Mesodermal cell (in vitro differentiated cells): Measurements from ENCODE around the gene MAU2.
A peak's percentile ranks its signal among the peaks of the same experiment; 100 is the strongest.

Experiments
- H3K27ac ChIP-seq: 2 replicates; pipeline ENCODE4 v1.7.0; 2013; ENCODE audit warnings: mild to moderate bottlenecking, low read depth, low read length, moderate library complexity; ENCODE audit not compliant: severe bottlenecking
- H3K36me3 ChIP-seq: 2 replicates; pipeline ENCODE4 v1.7.1; 2013; ENCODE audit warnings: mild to moderate bottlenecking, low read length, moderate library complexity; ENCODE audit not compliant: control insufficient read depth, insufficient read depth
- H3K4me1 ChIP-seq: one replicate; pipeline ENCODE4 v1.7.1; 2013; ENCODE audit warnings: mild to moderate bottlenecking, low read length; ENCODE audit not compliant: insufficient read depth, control insufficient read depth, poor library complexity, severe bottlenecking
- H3K4me3 ChIP-seq: 2 replicates; pipeline ENCODE4 v1.7.0; 2013; ENCODE audit warnings: low read length, control low read depth, mild to moderate bottlenecking; ENCODE audit not compliant: insufficient read depth, poor library complexity, severe bottlenecking; ENCODE audit errors: extremely low read depth
- H3K9me3 ChIP-seq: 2 replicates; pipeline ENCODE4 v1.7.1; 2013; ENCODE audit warnings: mild to moderate bottlenecking, low read length, moderate library complexity; ENCODE audit not compliant: control insufficient read depth
- WGBS, 2 experiments: methylation state at CpG; one replicate each; pipeline ENCODE4 v1.1.5; 2013; ENCODE audit warnings: missing lambda C conversion rate in 2 of 2; ENCODE audit not compliant: insufficient coverage in 2 of 2; 5-methylcytosine and 5-hydroxymethylcytosine counted together

Gene MAU2

DNA sequence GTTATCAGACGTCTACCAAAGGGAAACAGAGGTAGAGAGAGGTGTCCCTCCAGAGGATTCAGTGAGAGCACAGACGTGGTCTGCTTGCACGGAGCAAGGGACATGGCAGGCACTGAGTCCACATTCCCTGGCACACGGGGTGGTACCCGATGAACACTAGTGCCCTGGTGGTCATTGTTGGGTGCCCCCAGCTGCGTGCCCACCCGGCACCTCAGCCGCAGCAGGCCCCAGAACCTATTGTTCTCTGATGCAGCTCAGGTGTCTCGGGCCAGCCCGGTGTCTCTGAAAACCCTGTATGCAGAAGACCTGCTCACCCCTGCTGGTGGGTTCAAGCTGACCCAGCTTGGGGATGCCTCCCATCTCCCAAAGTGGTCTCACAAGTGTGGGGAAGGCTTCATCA, 12.3 kb upstream of the MAU2 start:
- 95% methylated on average over 10 of the region's 10 CpGs for WGBS, 2 experiments
- H3K9me3 ChIP-seq, result no peaks in the 10 kb centered on the region
- H3K27ac ChIP-seq, result no peak overlapping the region
- H3K4me1 ChIP-seq, result no peaks in the 10 kb centered on the region
- H3K36me3 ChIP-seq, result peaks cover 85% of the 10 kb centered on the region
- no peak overlapping the region for H3K4me3 ChIP-seq

DNA sequence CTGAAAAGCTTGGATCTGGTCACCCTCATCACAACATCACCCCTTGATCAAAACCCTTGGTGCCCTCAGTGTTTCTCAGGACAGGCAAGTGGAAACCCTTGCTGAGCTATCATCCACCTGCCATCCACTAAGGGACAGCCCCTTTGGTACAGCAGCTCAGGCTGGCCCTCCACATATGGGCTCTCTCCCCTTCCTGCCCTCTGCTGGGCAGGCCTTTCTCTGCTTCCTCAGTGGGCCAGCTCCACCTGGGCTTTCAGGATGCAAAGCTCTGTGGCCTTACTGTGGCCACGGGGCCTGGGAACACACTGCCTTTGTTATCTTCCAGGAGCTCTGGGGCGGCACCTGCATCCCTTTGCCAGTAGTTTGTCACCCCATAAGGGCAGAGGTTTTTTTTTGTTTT, 5.2 kb upstream of the MAU2 start:
- no peak overlapping the region for H3K27ac ChIP-seq
- H3K4me1 ChIP-seq, result peaks cover 7% of the 10 kb centered on the region
- H3K9me3 ChIP-seq, result no peaks in the 10 kb centered on the region
- peaks cover 63% of the 10 kb centered on the region for H3K36me3 ChIP-seq
- no peak overlapping the region for H3K4me3 ChIP-seq
- 83 to 88% methylated on average over 1 to 2 of the region's 2 CpGs for WGBS, 2 experiments

- Histone ChIP-seq H3K4me1 (peaks cover 7% of the 10 kb centered on the region), H3K27ac (no peak overlapping the region), H3K4me3 (no peak overlapping the region), H3K9me3 (no peaks in the 10 kb centered on the region), H3K36me3 (peaks cover 56% of the 10 kb centered on the region)
- WGBS, 2 experiments, result 75 to 100% methylated on average over 1 of the region's 1 CpG
Observed at GRCh38 chr19:19316082-19316481, 4.5 kb upstream of the MAU2 start.

DNA sequence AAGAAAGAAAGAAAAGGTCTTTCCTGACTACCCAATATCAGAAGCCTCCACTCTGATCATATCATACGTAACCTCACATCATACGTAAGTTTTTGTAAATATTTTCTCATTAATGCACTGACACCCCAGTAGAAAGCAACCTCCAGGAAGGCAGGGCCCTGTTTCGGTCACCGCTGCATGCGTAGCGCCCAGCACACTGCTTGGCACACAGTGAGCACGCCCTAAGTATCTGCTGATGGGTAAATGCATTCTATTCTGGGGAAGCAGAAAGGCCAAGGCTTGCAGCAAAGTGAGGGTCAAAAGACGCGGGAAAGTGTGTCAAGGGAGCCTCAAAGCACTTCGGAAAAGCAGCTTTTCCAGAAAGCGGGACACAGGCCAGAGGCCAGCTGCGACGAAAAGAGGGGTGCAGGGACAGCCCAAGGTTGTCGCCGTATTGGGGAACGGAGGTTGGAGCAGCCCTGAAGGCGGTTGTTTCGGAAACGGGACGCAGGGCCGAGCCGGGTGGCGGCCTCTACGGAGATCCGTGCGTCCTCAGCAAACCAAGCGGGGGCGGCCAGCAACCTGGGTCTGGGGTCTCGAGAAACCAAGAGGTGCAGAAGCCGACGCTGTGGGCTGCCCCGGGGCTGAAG, 783 bp upstream of the MAU2 start:
- 10% methylated on average over 27 to 30 of the region's 32 CpGs for WGBS, 2 experiments
- Histone ChIP-seq H3K9me3 (no peaks in the 10 kb centered on the region), H3K27ac (peak overlapping the region; percentile 93), H3K36me3 (peaks cover 55% of the 10 kb centered on the region), H3K4me1 (peaks cover 11% of the 10 kb centered on the region), H3K4me3 (peak overlapping the region; percentile 99)

DNA sequence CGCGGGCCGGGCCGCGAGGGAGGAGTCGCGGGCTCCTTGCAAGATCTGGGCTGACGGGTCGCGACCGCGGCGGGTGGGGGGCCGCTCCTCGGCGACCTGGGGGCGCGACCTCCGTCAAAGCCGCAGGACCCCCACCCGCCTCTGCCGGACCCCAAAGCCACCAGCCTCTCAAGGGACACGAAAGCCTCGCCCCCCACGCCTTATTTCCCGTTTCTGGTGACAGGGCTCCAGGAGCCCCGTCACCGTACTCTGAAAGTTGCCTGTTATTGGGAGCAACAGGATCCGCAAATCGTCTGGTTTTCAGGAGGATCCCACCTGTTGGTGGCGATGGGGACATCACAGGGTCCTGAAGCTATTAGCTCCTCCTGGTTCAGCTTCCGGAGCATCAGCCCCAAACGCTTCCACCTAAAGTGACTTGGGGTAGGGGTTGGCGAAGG, 530 bp downstream of the MAU2 start:
- Histone ChIP-seq H3K4me3 (peak overlapping the region; percentile 99), H3K4me1 (peaks cover 11% of the 10 kb centered on the region), H3K9me3 (no peaks in the 10 kb centered on the region), H3K27ac (peak overlapping the region; percentile 93), H3K36me3 (peaks cover 55% of the 10 kb centered on the region)
- 2% methylated on average over 28 to 30 of the region's 34 CpGs for WGBS, 2 experiments

DNA sequence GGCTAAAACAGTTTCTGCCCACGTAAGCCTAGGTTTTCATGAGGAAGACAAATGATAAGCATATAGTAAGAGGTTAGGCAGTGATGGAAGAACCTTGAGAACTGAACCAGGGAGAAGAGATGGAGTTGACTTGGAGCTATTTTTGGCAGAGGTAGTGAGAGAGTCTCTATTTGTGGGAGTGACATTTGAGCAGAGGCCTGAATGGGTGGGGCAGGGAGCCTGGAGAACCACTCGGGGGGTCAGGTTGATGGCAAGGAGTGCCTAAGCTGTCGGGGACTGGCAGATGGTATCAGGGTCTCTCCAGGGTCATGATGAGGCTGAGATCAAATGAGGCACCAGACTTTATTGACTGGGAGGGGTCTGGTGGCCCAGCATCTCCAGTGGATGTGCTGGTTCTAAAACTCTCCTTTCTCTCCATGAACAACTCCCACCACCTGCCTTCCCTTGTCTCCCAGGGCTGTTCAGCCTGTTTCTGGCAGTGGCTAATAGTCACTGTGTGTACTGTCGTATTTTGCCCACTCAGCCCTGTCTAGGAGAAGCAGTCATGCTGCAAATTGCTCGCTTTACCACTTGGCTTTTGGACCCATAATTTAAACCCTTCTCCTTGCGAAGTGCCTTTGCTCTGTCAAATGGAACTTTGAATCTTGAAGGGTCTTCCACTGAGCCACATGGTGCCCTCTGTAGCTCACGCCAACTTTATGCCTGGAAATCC, 3.6 kb downstream of the MAU2 start:
- H3K4me1 ChIP-seq, result peaks cover 9% of the 10 kb centered on the region
- WGBS, 2 experiments, result 99 to 100% methylated on average over 7 of the region's 7 CpGs
- no peaks in the 10 kb centered on the region for H3K9me3 ChIP-seq
- H3K4me3 ChIP-seq, result no peak overlapping the region
- H3K27ac ChIP-seq, result no peak overlapping the region
- H3K36me3 ChIP-seq, result peaks cover 60% of the 10 kb centered on the region

- Histone ChIP-seq H3K4me3 (no peak overlapping the region), H3K27ac (no peak overlapping the region), H3K9me3 (no peaks in the 10 kb centered on the region), H3K36me3 (peaks cover 80% of the 10 kb centered on the region), H3K4me1 (no peaks in the 10 kb centered on the region)
- WGBS, 2 experiments, result 93 to 97% methylated on average over 6 to 8 of the region's 8 CpGs
Observed at GRCh38 chr19:19327672-19328071, 7.0 kb downstream of the MAU2 start.

DNA sequence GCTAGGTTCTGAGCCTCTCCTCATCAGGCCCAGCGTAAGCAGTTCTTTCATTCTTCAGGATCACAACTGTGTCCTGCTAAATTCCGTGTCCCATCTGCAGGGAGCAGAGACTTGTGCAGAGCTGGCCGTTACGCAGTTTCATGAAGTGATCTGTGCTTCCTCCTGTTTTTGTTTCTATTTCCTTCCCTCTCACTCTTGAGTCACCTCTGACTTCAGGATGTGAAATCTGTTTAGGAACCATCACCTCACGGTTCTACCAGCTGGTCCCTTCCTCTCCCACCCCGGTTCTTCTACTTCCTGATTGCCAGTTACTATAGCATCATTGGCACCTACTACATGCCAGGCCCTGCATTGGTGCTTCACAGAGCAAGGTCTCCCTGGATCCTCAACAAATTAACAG, 8.5 kb downstream of the MAU2 start:
- H3K36me3 ChIP-seq, result peaks cover 72% of the 10 kb centered on the region
- no peaks in the 10 kb centered on the region for H3K4me1 ChIP-seq
- no peak overlapping the region for H3K4me3 ChIP-seq
- H3K27ac ChIP-seq, result no peak overlapping the region
- 75 to 78% methylated on average over 6 of the region's 6 CpGs for WGBS, 2 experiments
- no peaks in the 10 kb centered on the region for H3K9me3 ChIP-seq

DNA sequence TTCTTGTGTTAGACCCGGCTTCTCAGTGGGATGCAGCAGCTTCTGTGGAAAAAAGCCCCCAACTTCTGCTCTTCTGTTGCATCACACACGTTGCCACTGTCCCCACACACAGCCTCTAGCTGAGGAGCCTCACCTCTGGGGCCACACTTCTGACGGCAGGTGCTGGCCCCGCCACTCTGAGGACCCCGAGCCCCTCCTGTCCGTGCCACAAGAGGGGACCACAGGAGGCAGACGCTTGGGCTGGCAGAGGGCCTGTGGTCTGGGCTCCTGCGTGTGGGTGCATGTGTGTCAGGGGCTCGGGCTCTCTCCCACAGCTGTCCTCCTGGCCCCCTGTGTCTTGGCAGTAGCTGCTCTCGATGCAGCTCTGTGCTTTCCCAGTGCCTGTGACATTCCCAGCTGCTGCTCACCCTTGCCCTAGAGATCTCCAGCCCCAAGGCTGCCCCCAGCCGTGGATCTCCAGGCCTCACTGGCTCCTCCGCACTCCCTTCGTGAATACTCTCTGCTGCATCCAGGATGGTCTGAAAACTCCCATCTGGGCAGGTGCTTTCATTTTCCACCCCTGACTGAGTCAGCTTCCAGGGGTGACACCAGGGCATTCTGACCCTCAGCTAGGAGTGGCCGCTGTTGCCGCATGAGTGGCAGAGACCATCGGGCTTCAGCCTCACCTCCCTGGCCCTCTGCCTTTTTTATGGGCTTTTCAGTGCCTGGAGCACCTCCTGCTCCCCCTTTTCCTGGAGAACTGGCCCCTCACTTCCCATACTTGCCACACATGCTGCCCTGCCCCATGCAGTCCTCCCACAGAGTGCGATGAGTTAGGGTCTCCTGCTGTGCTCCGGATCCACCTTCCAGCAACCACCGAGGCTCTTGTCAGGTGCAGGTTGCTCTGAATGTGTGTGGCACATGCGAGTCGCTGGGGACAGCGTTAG, 13.7 kb downstream of the MAU2 start:
- Histone ChIP-seq H3K36me3 (peaks cover 73% of the 10 kb centered on the region), H3K4me3 (no peak overlapping the region), H3K4me1 (no peaks in the 10 kb centered on the region), H3K27ac (no peak overlapping the region), H3K9me3 (no peaks in the 10 kb centered on the region)
- 93 to 94% methylated on average over 21 to 22 of the region's 22 CpGs for WGBS, 2 experiments

- Histone ChIP-seq H3K9me3 (no peaks in the 10 kb centered on the region), H3K27ac (no peak overlapping the region), H3K36me3 (peaks cover 72% of the 10 kb centered on the region), H3K4me3 (no peak overlapping the region), H3K4me1 (no peaks in the 10 kb centered on the region)
- 94 to 100% methylated on average over 3 of the region's 3 CpGs for WGBS, 2 experiments
Observed at GRCh38 chr19:19334989-19335344, 14.3 kb downstream of the MAU2 start.
